ENCODE data around the gene MXRA7.
A peak's percentile ranks its signal among the peaks of the same experiment; 100 is the strongest.
"Not testable (repeated sequence)": the region's sequence is repeated elsewhere in the genome, so short reads cannot be mapped to it uniquely, and the experiment has no call there.

The MXRA7 gene

GRCh38 chr17:76734080-76734840 lies 23.5 kb upstream of the MXRA7 start:
- Histone ChIP-seq H3K27me3 (ENCODE audit: insufficient read depth, insufficient read length) (no peaks in the 10 kb centered on the region), H3K36me3 (ENCODE audit: insufficient read depth, insufficient read length, low read length) (peaks cover 56% of the 10 kb centered on the region), H3K4me1 (ENCODE audit: insufficient read depth, insufficient read length) (no peaks in the 10 kb centered on the region), H3K9ac (ENCODE audit: insufficient read length, low read depth) (peak overlapping the region; percentile 100), H3K4me3 (ENCODE audit: insufficient read length, low read depth) (peak overlapping the region; percentile 100), H3K9me3 (ENCODE audit: insufficient read depth, low read length) (no peaks in the 10 kb centered on the region)
- DNase-seq (ENCODE audit: low read depth, low spot score) = no peak
- TF ChIP-seq YY1 (IDR thresholded peaks at IDR 0.05; ENCODE audit: insufficient read depth, insufficient read length) = no peak

GRCh38 chr17:76733618-76733957 lies 22.8 kb upstream of the MXRA7 start:
- Histone ChIP-seq H3K36me3 (ENCODE audit: insufficient read depth, insufficient read length, low read length) (peaks cover 58% of the 10 kb centered on the region), H3K4me3 (ENCODE audit: insufficient read length, low read depth) (no peak overlapping the region), H3K9ac (ENCODE audit: insufficient read length, low read depth) (no peak overlapping the region), H3K4me1 (ENCODE audit: insufficient read depth, insufficient read length) (no peaks in the 10 kb centered on the region), H3K9me3 (ENCODE audit: insufficient read depth, low read length) (no peaks in the 10 kb centered on the region), H3K27me3 (ENCODE audit: insufficient read depth, insufficient read length) (no peaks in the 10 kb centered on the region)
- TF ChIP-seq SUZ12 (IDR thresholded peaks at IDR 0.05; ENCODE audit: extremely low read depth, insufficient read depth, insufficient read length) (no peak), YY1 (IDR thresholded peaks at IDR 0.05; ENCODE audit: insufficient read depth, insufficient read length) (no peak), ZNF274 (IDR thresholded peaks at IDR 0.05; ENCODE audit: low read depth, low read length) (no peak)
- DNase-seq (ENCODE audit: low read depth, low spot score) = no peak

- Histone ChIP-seq H3K36me3 (ENCODE audit: insufficient read depth, insufficient read length, low read length) (peaks cover 58% of the 10 kb centered on the region), H3K4me3 (ENCODE audit: insufficient read length, low read depth) (no peak overlapping the region)
- TF ChIP-seq SUZ12 (IDR thresholded peaks at IDR 0.05; ENCODE audit: extremely low read depth, insufficient read depth, insufficient read length) = no peak
- no peak for TF ChIP-seq ZNF274 (IDR thresholded peaks at IDR 0.05; ENCODE audit: low read depth, low read length)
- no peak for TF ChIP-seq YY1 (IDR thresholded peaks at IDR 0.05; ENCODE audit: insufficient read depth, insufficient read length)
Observed at GRCh38 chr17:76732734-76733617, 22.2 kb upstream of the MXRA7 start.

DNA sequence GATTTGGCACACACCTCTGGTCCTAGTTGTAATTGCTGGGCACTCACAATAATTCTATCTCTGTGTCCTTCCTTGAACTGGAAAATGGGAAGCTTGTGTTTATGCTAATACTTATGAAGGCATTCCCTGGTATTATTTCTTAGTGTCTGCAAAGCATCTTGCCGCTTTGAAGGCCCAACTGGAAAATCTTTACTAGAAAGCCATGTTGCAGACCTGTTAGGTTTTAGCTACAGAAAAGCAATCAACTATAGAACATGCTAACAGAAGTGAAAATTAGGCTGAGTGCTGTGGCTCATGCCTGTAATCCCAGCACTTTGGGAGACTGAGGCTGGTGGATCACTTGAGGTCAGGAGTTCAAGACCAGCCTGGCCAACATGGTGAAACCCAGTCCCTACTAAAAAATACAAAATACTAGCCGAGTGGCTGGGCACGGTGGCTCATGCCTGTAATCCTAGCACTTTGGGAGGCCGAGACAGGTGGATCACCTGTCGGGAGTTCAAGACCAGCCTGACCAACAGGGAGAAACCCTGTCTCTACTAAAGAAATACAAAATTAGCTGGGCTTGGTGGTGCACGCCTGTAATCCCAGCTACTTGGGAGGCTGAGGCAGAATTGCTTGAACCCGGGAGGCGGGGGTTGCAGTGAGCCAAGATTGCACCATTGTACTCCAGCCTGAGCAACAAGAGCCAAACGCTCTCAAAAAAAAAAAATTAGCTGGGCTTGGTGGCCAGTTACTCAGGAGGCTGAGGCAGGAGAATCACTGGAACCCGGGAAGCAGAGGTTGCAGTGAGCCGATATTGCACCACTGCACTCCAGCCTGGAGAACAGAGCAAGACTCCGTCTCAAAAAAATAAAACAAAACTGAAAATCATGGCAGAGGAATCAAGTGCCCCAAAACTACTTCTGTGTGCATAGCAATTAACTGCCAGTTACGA lies 21.3 kb upstream of the MXRA7 start:
- H3K9ac ChIP-seq (ENCODE audit: insufficient read length, low read depth); H3K9me3 ChIP-seq (ENCODE audit: insufficient read depth, low read length); DNase-seq (ENCODE audit: low read depth, low spot score); H3K27me3 ChIP-seq (ENCODE audit: insufficient read depth, insufficient read length); H3K4me1 ChIP-seq (ENCODE audit: insufficient read depth, insufficient read length); H3K4me3 ChIP-seq (ENCODE audit: insufficient read length, low read depth): not testable (repeated sequence)
- H3K36me3 ChIP-seq (ENCODE audit: insufficient read depth, insufficient read length, low read length) = peaks cover 61% of the 10 kb centered on the region

More at GRCh38 chr17:76732734-76733617, 22.2 kb upstream of the MXRA7 start:
- Histone ChIP-seq H3K9me3 (ENCODE audit: insufficient read depth, low read length) (no peaks in the 10 kb centered on the region), H3K9ac (ENCODE audit: insufficient read length, low read depth) (no peak overlapping the region), H3K27me3 (ENCODE audit: insufficient read depth, insufficient read length) (no peaks in the 10 kb centered on the region), H3K4me1 (ENCODE audit: insufficient read depth, insufficient read length) (no peaks in the 10 kb centered on the region)
- no peak for DNase-seq (ENCODE audit: low read depth, low spot score)

DNA sequence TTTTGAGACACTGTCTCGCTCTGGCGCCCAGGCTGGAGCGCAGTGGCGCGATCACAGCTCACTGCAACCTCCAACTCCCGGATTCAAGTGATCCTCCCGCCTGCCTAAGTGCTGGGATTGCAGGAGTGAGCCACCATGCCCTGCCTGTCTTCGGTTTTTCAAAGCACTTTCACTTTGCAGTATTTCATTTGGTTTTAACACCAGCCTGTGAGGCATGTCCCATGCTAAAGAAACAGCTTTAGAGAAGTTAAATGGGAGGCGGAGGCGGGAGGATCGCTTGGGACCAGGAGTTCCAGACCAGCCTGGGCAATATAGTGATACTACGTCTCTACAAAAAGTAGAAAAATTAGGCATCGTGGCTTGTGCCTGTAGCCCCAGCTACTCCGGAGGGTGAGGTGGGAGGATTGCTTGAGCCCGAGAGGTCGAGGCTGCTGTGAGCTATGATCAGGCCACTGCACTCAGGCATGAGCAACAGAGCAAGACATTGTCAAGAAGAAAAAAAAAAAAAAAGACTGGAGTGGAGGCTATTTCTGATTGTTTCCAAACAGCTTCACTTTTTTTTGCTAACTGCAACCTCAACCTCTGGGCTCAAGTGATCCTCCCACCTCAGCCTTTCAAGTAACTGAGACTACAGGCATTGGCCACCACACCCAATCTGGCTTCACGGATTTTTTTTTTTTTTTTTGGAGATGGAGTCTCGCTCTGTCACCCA lies 17.1 kb upstream of the MXRA7 start:
- H3K4me1 ChIP-seq (ENCODE audit: insufficient read depth, insufficient read length) = peaks cover 2% of the 10 kb centered on the region
- H3K36me3 ChIP-seq (ENCODE audit: insufficient read depth, insufficient read length, low read length) = peaks cover 46% of the 10 kb centered on the region
- peak overlapping the region; percentile 99 for H3K9ac ChIP-seq (ENCODE audit: insufficient read length, low read depth)
- TF ChIP-seq YY1 (IDR thresholded peaks at IDR 0.05; ENCODE audit: insufficient read depth, insufficient read length) (no peak), ZNF274 (IDR thresholded peaks at IDR 0.05; ENCODE audit: low read depth, low read length) (no peak), SUZ12 (IDR thresholded peaks at IDR 0.05; ENCODE audit: extremely low read depth, insufficient read depth, insufficient read length) (no peak)
- H3K4me3 ChIP-seq (ENCODE audit: insufficient read length, low read depth) = peak overlapping the region; percentile 95
- H3K27me3 ChIP-seq (ENCODE audit: insufficient read depth, insufficient read length) = no peaks in the 10 kb centered on the region
- no peaks in the 10 kb centered on the region for H3K9me3 ChIP-seq (ENCODE audit: insufficient read depth, low read length)
- DNase-seq (ENCODE audit: low read depth, low spot score) = no peak

DNA sequence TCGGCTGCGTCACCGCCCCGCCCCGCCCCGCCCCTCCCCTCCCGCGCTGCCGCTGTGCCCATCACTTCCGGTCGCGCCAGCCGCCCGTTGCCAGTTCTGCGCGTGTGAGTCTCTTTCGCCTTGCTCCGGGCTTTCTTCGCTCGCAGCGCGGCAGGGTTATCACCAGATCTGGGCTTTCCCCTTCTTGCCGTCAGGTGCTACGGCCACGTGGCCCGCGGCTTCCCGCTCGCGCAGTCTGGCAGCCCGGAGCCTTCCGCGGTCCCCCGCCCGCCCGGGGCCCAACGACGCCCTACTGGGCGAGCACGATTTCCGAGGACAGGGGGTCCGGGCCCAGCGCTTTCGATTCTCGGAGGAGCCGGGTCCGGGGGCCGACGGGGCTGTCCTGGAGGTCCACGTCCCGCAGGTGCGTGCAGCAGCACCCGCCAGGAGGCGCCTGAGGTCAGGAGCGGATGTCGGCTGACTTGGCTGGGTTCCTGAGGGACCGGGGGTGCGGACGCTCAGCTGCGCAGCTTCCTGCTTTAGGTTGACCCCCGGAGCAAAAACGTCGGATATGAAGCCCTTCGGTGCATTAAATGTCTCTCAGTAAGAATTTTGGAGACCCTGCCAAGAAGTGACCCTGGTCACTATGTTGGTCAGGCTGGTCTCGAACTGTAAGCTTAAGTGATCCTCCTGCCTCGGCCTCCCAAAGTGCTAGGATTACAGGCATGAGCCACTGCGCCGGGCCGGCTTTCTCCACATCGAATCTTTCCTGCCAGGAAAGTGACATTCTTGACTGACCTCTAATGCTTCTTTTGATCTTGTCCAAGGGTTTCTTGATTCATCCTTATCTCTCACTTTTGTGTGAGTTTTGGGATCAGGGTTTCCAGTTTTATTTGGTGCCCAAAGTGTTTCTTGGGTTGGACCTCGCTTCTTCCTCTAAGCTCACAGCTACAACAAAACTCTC lies 16.3 kb upstream of the MXRA7 start, which contains the start of gene METTL23:
METTL23 (plus strand) TSS at position 64 of the 943 bp plus-strand sequence. CDS start 2,872 bp downstream, outside the sequence.
- H3K36me3 ChIP-seq (ENCODE audit: insufficient read depth, insufficient read length, low read length) = peaks cover 48% of the 10 kb centered on the region
- peak; percentile 46 for DNase-seq (ENCODE audit: low read depth, low spot score)
- peak within 1 kb of the TSS; percentile 99 for H3K9ac ChIP-seq (ENCODE audit: insufficient read length, low read depth)
- peak within 1 kb of the TSS; percentile 95 for H3K4me3 ChIP-seq (ENCODE audit: insufficient read length, low read depth)
- no peak for TF ChIP-seq YY1 (IDR thresholded peaks at IDR 0.05; ENCODE audit: insufficient read depth, insufficient read length)
- TF ChIP-seq SUZ12 (IDR thresholded peaks at IDR 0.05; ENCODE audit: extremely low read depth, insufficient read depth, insufficient read length) = no peak
- no peak for TF ChIP-seq ZNF274 (IDR thresholded peaks at IDR 0.05; ENCODE audit: low read depth, low read length)
- H3K4me1 ChIP-seq (ENCODE audit: insufficient read depth, insufficient read length) = peaks cover 2% of the 10 kb centered on the region
- no peaks in the 10 kb centered on the region for H3K9me3 ChIP-seq (ENCODE audit: insufficient read depth, low read length)
- no peaks in the 10 kb centered on the region for H3K27me3 ChIP-seq (ENCODE audit: insufficient read depth, insufficient read length)

All from NT2/D1 (cell line).